ENCODE results near the gene COL27A1. TPM values are rescaled to one million over a fixed set of nuclear protein-coding genes. Genes with fewer than 3 reads are reported as not detected.

The COL27A1 gene
- total RNA-seq, 1 experiment from 2014 or later = 12.0 TPM

DNA sequence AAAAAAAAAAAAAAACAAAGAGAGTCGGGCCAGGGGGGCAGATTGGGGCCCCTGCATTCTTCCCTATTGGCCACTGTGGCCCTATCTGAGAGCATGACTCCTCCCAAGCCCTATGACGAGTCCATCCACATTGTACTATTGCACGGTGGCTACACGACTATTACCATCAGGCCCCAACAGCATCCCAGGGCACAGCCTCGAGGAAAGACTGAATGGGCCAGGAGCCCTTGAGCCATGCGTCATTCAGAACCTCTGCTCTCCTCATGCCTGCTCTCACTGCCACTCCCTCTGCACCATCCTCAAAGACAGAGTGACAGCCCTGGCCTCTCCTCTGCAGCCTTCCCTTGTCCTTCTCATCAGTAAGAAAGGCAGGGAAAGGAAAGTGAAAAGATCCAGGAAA, 147.4 kb downstream of the COL27A1 start (continued):
- TF ChIP-seq, protein P1, sequence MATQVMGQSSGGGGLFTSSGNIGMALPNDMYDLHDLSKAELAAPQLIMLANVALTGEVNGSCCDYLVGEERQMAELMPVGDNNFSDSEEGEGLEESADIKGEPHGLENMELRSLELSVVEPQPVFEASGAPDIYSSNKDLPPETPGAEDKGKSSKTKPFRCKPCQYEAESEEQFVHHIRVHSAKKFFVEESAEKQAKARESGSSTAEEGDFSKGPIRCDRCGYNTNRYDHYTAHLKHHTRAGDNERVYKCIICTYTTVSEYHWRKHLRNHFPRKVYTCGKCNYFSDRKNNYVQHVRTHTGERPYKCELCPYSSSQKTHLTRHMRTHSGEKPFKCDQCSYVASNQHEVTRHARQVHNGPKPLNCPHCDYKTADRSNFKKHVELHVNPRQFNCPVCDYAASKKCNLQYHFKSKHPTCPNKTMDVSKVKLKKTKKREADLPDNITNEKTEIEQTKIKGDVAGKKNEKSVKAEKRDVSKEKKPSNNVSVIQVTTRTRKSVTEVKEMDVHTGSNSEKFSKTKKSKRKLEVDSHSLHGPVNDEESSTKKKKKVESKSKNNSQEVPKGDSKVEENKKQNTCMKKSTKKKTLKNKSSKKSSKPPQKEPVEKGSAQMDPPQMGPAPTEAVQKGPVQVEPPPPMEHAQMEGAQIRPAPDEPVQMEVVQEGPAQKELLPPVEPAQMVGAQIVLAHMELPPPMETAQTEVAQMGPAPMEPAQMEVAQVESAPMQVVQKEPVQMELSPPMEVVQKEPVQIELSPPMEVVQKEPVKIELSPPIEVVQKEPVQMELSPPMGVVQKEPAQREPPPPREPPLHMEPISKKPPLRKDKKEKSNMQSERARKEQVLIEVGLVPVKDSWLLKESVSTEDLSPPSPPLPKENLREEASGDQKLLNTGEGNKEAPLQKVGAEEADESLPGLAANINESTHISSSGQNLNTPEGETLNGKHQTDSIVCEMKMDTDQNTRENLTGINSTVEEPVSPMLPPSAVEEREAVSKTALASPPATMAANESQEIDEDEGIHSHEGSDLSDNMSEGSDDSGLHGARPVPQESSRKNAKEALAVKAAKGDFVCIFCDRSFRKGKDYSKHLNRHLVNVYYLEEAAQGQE (IDR thresholded peaks at IDR 0.05; ENCODE audit: low read depth) = no peak

DNA sequence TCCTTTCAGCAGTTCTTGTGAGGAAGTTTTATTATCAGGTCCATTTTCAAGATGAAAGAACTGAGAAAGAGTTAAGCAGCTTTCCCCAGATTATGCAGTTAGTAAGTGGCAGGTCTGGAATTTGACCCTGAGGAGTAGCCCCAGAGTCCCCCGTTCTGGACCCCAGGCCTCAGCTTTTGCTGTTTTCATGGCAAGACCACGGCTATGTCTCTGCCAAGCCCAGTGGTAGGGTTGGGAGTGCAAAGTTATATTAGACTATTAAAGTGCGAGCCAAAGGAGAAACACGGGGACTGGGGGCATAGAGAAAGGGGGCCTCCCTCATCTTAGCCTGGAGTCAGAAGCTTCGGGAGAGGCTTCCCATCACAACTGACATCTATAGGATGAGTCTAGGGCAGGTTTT, 148.2 kb downstream of the COL27A1 start:
- peaks cover 0 to 3% of the 10 kb centered on the region in 2 experiments; a peak in 1 of 4 replicates for H3K4me1 ChIP-seq (ENCODE audit: control insufficient read depth in 1 of 2, insufficient read depth in 2 of 2, low read length in 2 of 2)
- H3K27me3 ChIP-seq (ENCODE audit: insufficient read depth, low read length) = no peaks in the 10 kb centered on the region
- CTCF ChIA-PET = interaction anchor here (1.4 kb wide), 1 partner anchor 221 kb away, joined by 5 read pairs; no protein-coding TSS in a partner anchor
- H3K9me2 ChIP-seq (ENCODE audit: insufficient read depth) = no peaks in the 10 kb centered on the region
- no peak overlapping the region for H3K9ac ChIP-seq (ENCODE audit: low read length)
- ATAC-seq (no peak), DNase-seq (ENCODE audit: low read depth, low spot score) (no peak)
- no peak overlapping the region for H3K4me2 ChIP-seq (ENCODE audit: low read length)
- no TSS peak for BruUV-seq (replicated peaks)
- POLR2A ChIA-PET = no interaction called here
- no peaks in the 10 kb centered on the region for H4K20me1 ChIP-seq (ENCODE audit: insufficient read depth)
- H3K4me3 ChIP-seq (replicated peaks in 1 of 2; ENCODE audit: low read depth in 1 of 2, low read length in 2 of 2) = no peak overlapping the region
- H2AFZ ChIP-seq (ENCODE audit: low read depth, low read length, poor library complexity, severe bottlenecking) = no peak overlapping the region
- no peak overlapping the region for H3K27ac ChIP-seq (ENCODE audit: low read depth, low read length)
- RAD21 ChIA-PET (ENCODE audit: low non-redundant PET in 1 of 2, low total read pairs in 2 of 2, uncharacterized antibody in 2 of 2, unreplicated experiment in 2 of 2) = interaction anchor here in 1 of 2 experiments (1.0 kb wide), 1 partner anchor 196 kb away, joined by 3 read pairs; no protein-coding TSS in a partner anchor
- intact Hi-C loops (cut with micrococcal nuclease) = no loop called here
- no peaks in the 10 kb centered on the region for H3K79me2 ChIP-seq (ENCODE audit: insufficient read depth, low read length)
- no peaks in the 10 kb centered on the region for H3K36me3 ChIP-seq (ENCODE audit: control insufficient read depth in 1 of 2, insufficient read depth in 2 of 2, low read length in 2 of 2)
- H3K9me3 ChIP-seq (ENCODE audit: control insufficient read depth in 1 of 2, insufficient read depth in 1 of 2, low read depth in 1 of 2, low read length in 2 of 2) = no peaks in the 10 kb centered on the region
- TF ChIP-seq, protein P2, sequence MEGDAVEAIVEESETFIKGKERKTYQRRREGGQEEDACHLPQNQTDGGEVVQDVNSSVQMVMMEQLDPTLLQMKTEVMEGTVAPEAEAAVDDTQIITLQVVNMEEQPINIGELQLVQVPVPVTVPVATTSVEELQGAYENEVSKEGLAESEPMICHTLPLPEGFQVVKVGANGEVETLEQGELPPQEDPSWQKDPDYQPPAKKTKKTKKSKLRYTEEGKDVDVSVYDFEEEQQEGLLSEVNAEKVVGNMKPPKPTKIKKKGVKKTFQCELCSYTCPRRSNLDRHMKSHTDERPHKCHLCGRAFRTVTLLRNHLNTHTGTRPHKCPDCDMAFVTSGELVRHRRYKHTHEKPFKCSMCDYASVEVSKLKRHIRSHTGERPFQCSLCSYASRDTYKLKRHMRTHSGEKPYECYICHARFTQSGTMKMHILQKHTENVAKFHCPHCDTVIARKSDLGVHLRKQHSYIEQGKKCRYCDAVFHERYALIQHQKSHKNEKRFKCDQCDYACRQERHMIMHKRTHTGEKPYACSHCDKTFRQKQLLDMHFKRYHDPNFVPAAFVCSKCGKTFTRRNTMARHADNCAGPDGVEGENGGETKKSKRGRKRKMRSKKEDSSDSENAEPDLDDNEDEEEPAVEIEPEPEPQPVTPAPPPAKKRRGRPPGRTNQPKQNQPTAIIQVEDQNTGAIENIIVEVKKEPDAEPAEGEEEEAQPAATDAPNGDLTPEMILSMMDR (IDR thresholded peaks at IDR 0.05 in 2 of 3, conservative IDR thresholded peaks at IDR 0.05 in 1 of 3; ENCODE audit: borderline replicate concordance in 1 of 3, insufficient read depth in 1 of 3, low read depth in 2 of 3, low read length in 2 of 3) = no peak
- TF ChIP-seq, protein P1 (IDR thresholded peaks at IDR 0.05; ENCODE audit: low read depth) = no peak
- TF ChIP-seq, protein P3, sequence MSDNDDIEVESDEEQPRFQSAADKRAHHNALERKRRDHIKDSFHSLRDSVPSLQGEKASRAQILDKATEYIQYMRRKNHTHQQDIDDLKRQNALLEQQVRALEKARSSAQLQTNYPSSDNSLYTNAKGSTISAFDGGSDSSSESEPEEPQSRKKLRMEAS (IDR thresholded peaks at IDR 0.05) = no peak
- TF ChIP-seq SRF (IDR thresholded peaks at IDR 0.05; ENCODE audit: low read depth) (no peak), SIN3A (IDR thresholded peaks at IDR 0.05; ENCODE audit: low read depth) (no peak), ZFX (IDR thresholded peaks at IDR 0.05) (no peak), ELF1 (IDR thresholded peaks at IDR 0.05; ENCODE audit: borderline replicate concordance, low read depth) (no peak), RAD21 (IDR thresholded peaks at IDR 0.05; ENCODE audit: low read depth) (no peak)

All from HCT116 (cell line).